ENCODE measurements around the gene TUBA1B.
A peak's percentile ranks its signal among the peaks of the same experiment; 100 is the strongest.

TUBA1B gene

DNA sequence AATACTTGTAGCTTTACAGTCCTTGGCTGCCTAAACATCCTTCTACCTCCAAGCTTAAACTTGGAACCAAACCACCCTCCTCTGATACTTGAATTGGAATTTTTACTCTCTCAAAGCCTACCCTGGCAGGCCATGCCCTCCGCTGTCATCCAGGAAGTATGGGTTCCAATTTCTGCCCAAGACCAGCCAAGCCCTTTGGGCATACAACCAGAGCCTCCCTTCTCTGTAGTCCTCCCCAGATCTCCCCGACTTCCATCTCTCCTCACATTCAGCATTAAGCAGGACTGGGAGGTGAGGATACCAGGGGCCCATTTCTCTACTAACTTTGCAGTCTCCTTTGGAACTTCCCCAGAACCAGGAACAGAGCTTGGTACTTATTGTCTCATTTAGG, 36.2 kb downstream of the TUBA1B start:
- Histone ChIP-seq H3K4me3 (ENCODE audit: low read length) (no peak overlapping the region), H3K36me3 (ENCODE audit: control insufficient read depth, low read length) (no peaks in the 10 kb centered on the region), H3K27ac (ENCODE audit: low read depth, low read length) (no peak overlapping the region), H3K4me2 (ENCODE audit: low read length) (no peak overlapping the region), H3K79me2 (ENCODE audit: control insufficient read depth, low read length) (no peaks in the 10 kb centered on the region), H4K20me1 (ENCODE audit: control insufficient read depth, insufficient read depth, low read depth, low read length) (0 out of 2 replicates have a peak, but pooled peaks cover 2% of the 10 kb centered on the region), H3F3A (ENCODE audit: control insufficient read depth, insufficient read depth) (no peaks in the 10 kb centered on the region), H3K9me3 (ENCODE audit: control insufficient read depth, insufficient read depth, low read length) (no peaks in the 10 kb centered on the region), H3K4me1 (ENCODE audit: control insufficient read depth, low read length) (peaks cover 20% of the 10 kb centered on the region), H3K27me3 (ENCODE audit: control insufficient read depth, low read length) (peaks cover 58% of the 10 kb centered on the region), H3K9me2 (replicated peaks; ENCODE audit: control insufficient read depth, low read length) (no peaks in the 10 kb centered on the region)
- no peak for TF ChIP-seq EZH2phosphoT487 (IDR thresholded peaks at IDR 0.05; ENCODE audit: borderline replicate concordance, low read length)
- TF ChIP-seq, protein P1, sequence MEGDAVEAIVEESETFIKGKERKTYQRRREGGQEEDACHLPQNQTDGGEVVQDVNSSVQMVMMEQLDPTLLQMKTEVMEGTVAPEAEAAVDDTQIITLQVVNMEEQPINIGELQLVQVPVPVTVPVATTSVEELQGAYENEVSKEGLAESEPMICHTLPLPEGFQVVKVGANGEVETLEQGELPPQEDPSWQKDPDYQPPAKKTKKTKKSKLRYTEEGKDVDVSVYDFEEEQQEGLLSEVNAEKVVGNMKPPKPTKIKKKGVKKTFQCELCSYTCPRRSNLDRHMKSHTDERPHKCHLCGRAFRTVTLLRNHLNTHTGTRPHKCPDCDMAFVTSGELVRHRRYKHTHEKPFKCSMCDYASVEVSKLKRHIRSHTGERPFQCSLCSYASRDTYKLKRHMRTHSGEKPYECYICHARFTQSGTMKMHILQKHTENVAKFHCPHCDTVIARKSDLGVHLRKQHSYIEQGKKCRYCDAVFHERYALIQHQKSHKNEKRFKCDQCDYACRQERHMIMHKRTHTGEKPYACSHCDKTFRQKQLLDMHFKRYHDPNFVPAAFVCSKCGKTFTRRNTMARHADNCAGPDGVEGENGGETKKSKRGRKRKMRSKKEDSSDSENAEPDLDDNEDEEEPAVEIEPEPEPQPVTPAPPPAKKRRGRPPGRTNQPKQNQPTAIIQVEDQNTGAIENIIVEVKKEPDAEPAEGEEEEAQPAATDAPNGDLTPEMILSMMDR (IDR thresholded peaks at IDR 0.05; ENCODE audit: low read depth, low read length, poor library complexity, severe bottlenecking): no peak

DNA sequence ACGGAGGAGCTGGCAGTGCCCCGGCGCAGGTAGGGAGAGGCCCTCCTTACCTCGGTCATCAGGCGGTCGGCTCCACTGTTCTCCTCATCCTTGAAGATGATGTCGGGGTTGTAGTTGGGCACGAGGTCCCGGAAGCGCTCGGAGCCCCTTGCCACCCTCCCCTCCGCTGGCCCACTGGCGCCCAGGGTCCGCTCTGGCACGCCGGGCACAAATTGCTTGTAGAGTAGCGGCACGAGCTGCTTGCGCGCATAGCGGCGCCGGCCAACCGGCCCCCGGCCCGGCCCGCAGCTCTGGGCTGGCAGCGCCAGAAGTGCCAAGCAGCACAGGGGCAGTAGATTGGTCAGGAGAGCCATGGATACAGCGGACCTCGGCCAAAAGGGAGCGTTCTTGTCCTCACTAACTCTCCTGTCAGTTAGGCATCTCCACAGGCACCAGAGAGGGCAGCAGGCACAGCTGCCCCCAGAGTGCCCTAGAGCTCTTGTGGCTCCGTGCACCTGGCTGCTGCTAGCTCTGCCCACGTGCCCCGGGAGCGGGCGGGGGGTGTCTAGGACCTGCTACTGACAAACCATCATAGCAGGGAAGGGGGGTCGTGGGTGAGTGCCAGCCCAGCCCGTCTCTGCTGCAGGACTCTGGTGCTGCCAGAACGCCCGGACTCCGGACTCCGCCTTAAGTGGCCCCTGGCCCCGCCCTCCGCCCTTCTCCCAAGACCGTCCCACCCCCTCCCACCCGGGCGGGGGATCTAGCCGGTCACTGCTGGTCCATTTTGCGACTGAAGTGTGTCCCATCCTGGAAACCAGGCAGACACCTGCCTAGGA, 36.8 kb downstream of the TUBA1B start, which contains the start of gene DHH:
Gene DHH (minus strand): TSS at position 642 of the 815 bp plus-strand sequence. CDS start 289 bp downstream, at position 353.
- H3K9me2 ChIP-seq (replicated peaks; ENCODE audit: control insufficient read depth, low read length): no peaks in the 10 kb centered on the region
- no peak within 1 kb of the TSS for H3K27ac ChIP-seq (ENCODE audit: low read depth, low read length)
- H3K79me2 ChIP-seq (ENCODE audit: control insufficient read depth, low read length): no peaks in the 10 kb centered on the region
- 0 out of 2 replicates have a peak, but pooled peaks cover 2% of the 10 kb centered on the region for H4K20me1 ChIP-seq (ENCODE audit: control insufficient read depth, insufficient read depth, low read depth, low read length)
- H3K9me3 ChIP-seq (ENCODE audit: control insufficient read depth, insufficient read depth, low read length): no peaks in the 10 kb centered on the region
- peaks cover 63% of the 10 kb centered on the region for H3K27me3 ChIP-seq (ENCODE audit: control insufficient read depth, low read length)
- TF ChIP-seq, protein P1 (IDR thresholded peaks at IDR 0.05; ENCODE audit: low read depth, low read length, poor library complexity, severe bottlenecking): no peak
- peak; percentile 82; the same call in 1 of the 2 replicates for TF ChIP-seq EZH2phosphoT487 (IDR thresholded peaks at IDR 0.05; ENCODE audit: borderline replicate concordance, low read length)
- H3F3A ChIP-seq (ENCODE audit: control insufficient read depth, insufficient read depth): no peaks in the 10 kb centered on the region
- no peaks in the 10 kb centered on the region for H3K36me3 ChIP-seq (ENCODE audit: control insufficient read depth, low read length)
- no peak within 1 kb of the TSS for H3K4me3 ChIP-seq (ENCODE audit: low read length)
- H3K4me1 ChIP-seq (ENCODE audit: control insufficient read depth, low read length): peaks cover 25% of the 10 kb centered on the region
- H3K4me2 ChIP-seq (ENCODE audit: low read length): 0 out of 2 replicates have a peak within 1 kb of the TSS, but pooled peaks have one; percentile 14

DNA sequence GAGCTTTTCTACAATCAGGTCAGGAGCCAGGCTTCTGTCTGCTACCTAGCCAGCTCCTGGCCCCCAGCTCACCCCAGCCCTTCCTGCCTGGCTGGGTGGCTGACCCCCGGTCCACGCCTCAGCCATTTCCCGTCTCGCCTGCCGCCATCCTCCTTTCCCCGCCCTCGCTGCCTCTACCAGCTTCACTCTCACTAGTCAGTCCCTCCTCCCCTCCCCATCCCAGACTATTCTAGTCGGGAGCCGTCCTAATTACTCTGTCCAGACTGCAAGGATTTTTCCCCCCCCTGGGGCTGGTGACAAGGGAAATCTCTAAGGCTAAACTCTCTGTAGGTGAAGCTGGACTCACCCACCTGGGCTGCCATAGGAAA, 37.4 kb downstream of the TUBA1B start:
- H3K27me3 ChIP-seq (ENCODE audit: control insufficient read depth, low read length): peaks cover 69% of the 10 kb centered on the region
- no peak overlapping the region for H3K4me2 ChIP-seq (ENCODE audit: low read length)
- no peak overlapping the region for H3K4me3 ChIP-seq (ENCODE audit: low read length)
- H3F3A ChIP-seq (ENCODE audit: control insufficient read depth, insufficient read depth): no peaks in the 10 kb centered on the region
- H3K27ac ChIP-seq (ENCODE audit: low read depth, low read length): no peak overlapping the region
- H3K79me2 ChIP-seq (ENCODE audit: control insufficient read depth, low read length): no peaks in the 10 kb centered on the region
- H3K4me1 ChIP-seq (ENCODE audit: control insufficient read depth, low read length): peaks cover 25% of the 10 kb centered on the region
- TF ChIP-seq, protein P1 (IDR thresholded peaks at IDR 0.05; ENCODE audit: low read depth, low read length, poor library complexity, severe bottlenecking): no peak
- no peak for TF ChIP-seq EZH2phosphoT487 (IDR thresholded peaks at IDR 0.05; ENCODE audit: borderline replicate concordance, low read length)
- no peaks in the 10 kb centered on the region for H3K9me3 ChIP-seq (ENCODE audit: control insufficient read depth, insufficient read depth, low read length)
- no peaks in the 10 kb centered on the region for H3K9me2 ChIP-seq (replicated peaks; ENCODE audit: control insufficient read depth, low read length)
- 0 out of 2 replicates have a peak, but pooled peaks cover 2% of the 10 kb centered on the region for H4K20me1 ChIP-seq (ENCODE audit: control insufficient read depth, insufficient read depth, low read depth, low read length)
- no peaks in the 10 kb centered on the region for H3K36me3 ChIP-seq (ENCODE audit: control insufficient read depth, low read length)

Measured in DOHH2 (cell line).